ENCODE results near the gene TRIM69.
"Not testable (repeated sequence)": the region's sequence is repeated elsewhere in the genome, so short reads cannot be mapped to it uniquely, and the experiment has no call there.

Gene TRIM69

DNA sequence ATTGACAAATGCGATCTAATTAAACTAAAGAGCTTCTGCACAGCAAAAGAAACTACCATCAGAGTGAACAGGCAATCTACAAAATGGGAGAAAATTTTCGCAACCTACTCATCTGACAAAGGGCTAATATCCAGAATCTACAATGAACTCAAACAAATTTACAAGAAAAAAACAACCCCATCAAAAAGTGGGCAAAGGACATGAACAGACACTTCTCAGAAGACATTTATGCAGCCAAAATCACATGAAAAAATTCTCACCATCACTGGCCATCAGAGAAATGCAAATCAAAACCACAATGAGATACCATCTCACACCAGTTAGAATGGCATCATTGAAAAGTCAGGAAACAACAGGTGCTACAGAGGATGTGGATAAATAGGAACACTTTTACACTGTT is 7.1 kb downstream of the TRIM69 start:
- not testable (repeated sequence) for DNase-seq (ENCODE audit: low spot score)

DNA sequence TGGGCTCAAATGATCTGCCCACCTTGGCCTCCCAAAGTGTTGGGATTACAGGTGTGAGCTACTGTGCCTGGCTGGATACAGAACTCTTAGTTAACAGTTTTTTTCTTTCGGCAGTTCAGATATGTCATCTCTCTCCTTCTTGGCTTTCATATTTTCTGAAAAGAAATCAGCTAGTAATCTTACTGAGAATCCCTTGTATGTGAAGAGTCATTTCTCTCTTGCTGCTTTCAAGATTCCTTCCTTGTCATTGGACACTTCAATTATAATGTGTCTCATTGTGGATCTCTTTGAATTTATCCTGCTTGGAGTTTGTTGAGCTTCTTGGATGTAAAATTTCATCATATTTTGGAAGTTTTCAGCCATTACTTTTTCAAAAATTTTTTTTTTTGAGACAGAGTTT is 17.0 kb downstream of the TRIM69 start:
- no peak for DNase-seq (ENCODE audit: low spot score)

DNA sequence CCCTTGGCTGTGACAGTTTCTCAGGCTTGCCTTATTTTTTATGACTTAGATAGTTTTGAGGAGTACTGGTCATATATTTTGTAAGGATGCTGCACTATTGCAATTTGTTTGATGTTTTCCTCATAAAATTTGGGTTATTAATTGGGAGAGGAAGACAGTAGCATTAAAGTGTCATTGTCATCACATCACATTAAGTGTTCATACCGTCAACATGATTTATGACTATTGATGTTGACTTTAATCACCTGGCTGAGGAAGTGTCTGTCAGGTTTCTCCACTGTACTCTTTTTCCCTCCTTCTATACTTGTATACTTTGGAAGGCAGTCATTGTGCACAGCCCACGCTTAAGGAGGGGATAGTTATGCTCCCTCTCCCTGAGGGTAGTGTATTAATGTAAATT is 26.9 kb downstream of the TRIM69 start:
- no peak for DNase-seq (ENCODE audit: low spot score)

GRCh38 chr15:44763848-44764247 is 27.5 kb downstream of the TRIM69 start:
- DNase-seq (ENCODE audit: low spot score) = no peak

GRCh38 chr15:44765036-44765435 is 28.7 kb downstream of the TRIM69 start:
- DNase-seq (ENCODE audit: low spot score) = no peak

GRCh38 chr15:44769521-44769920 is 33.2 kb downstream of the TRIM69 start:
- no peak for DNase-seq (ENCODE audit: low spot score)

DNA sequence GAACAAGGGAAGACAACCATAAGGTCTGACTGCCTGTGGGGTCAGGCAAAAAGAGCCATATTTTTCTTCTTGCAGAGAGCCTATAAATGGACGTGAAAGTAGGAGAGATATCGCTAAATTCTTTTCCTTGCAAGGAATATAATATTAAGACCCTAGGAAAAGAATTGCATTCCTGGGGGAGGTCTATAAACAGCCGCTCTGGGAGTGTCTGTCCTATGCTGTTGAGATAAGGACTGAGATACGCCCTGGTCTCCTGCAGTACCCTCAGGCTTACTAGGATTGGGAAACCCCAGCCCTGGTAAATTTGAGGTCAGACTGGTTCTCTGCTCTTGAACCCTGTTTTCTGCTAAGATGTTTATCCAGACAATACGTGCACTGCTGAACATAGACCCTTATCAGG is 34.4 kb downstream of the TRIM69 start:
- DNase-seq (ENCODE audit: low spot score) = not testable (repeated sequence)

GRCh38 chr15:44775953-44776352 is 39.6 kb downstream of the TRIM69 start:
- no peak for DNase-seq (ENCODE audit: low spot score)

DNA sequence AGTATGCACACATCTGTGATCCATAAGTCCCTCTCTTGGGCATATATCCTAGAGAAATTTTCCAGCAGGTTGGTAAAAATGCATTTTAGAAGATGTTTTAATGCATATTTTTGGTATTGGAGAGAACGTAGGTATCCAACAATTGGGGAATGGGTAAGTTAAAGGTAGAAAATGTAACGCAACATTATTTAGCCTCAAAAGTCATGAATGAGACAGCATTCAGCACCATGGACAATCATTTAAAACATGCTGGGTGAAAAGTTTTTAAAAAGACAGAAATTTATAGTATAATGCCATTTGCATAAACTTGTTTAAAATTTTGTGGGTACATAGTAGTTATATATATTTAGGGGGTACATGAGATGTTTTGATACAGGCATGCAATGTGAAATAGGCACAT is 43.4 kb downstream of the TRIM69 start:
- DNase-seq (ENCODE audit: low spot score) = no peak

DNA sequence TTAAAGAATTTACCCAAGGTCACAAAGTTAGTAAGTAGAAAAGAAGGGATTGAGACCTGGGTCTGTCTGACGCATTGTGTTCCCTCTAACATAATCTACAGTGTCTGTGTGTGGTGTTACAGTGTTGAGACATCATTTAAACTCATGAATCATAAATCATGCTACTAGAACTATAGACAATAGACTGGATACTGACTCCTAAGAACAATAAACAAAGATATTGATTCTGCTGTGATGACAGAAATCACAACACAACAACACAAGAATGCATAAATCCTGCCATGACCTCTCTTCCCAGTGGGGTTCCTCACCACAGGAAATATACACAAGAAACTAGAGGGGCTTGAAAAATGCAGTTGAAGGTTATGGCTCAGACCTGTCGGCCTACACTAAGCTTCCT is 44.3 kb downstream of the TRIM69 start:
- DNase-seq (ENCODE audit: low spot score) = no peak

DNA sequence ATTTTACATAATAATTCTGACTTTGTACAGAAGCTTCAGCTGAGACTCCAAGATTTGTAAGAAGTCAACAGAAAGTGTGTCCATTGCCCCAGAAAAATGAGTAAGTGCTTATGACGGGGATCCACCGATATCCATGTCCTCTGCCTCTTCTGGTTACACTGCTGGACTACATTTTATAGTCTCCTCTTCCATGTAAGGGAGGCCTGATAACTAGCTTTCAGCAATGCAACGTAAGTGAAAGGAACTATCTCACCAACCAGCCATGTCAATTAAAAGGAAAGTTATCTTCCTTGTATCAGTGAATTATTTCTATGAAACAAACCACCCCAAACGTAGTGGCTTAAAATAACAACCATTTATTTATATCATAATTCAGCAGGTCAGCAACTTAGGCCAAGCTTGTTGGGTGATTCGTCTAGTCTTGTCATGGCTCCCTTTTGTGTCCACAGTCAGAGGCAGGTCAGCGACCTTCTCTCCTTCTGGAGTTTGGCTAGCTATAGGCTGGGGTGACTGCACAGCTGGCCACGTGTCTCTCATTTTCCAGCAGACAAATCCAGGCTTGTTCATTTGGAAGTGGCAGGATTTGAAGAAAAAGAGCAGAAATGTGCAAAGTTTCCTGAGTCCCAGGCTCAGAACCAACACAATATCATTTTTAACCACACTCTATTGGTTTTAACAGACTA is 44.9 kb downstream of the TRIM69 start:
- no peak for DNase-seq (ENCODE audit: low spot score)

- no peak for DNase-seq (ENCODE audit: low spot score)
Measured at GRCh38 chr15:44782516-44782915, 46.2 kb downstream of the TRIM69 start.

DNA sequence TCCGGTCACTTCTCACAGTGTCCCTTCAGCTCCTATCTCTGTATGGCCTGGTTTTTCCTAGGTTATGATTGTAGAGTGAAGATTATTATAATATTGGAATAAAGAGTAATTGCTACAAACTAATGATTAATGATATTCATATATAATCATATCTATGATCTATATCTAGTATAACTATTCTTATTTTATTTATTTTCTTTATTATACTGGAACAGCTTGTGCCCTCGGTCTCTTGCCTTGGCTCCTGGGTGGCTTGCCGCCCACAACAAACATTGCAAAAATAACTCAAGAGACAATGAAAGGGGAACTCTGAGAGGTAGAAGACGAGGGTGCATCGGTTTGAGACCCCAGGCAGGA is 48.6 kb downstream of the TRIM69 start:
- not testable (repeated sequence) for DNase-seq (ENCODE audit: low spot score)

- no peak for DNase-seq (ENCODE audit: low spot score)
Measured at GRCh38 chr15:44788748-44789147, 52.4 kb downstream of the TRIM69 start.

DNA sequence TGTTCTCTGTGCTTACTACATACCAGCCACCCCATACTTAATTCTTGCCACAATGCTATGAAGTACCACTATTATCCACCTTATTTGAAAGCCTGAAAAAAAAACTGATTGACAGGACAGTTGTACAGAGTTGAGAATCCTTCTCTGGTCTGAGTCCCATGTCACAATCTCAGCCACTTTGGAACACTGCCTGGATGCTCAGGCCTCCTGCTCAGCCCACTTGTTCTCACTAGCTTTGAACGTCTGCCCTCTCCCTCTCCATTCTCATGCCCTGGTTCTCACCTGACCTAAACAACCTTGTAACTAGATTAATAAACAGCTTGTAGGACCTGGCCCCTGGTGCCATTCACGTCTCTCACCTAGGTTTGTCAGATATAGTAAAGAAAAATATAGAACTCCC is 53.9 kb downstream of the TRIM69 start:
- no peak for DNase-seq (ENCODE audit: low spot score)

GRCh38 chr15:44790656-44791055 is 54.3 kb downstream of the TRIM69 start:
- no peak for DNase-seq (ENCODE audit: low spot score)

DNA sequence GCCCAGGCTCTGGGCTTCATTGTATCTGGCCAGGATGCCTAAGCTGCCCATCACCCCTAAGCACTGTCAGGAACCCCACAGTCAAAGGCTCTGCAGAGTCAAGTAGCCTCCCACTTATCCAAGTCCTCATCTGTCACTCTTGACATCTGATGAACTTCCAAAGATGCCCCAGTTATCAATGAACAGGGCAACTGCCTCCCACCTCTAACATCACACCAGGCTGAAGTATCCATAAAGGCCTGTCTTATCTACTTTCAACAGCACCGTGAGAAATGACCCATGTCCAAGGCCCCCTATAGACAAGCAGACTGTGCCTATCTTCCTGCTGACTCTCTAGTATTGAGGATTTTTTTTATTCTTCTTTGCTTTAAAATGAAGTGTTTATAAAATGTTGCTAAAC is 56.4 kb downstream of the TRIM69 start:
- DNase-seq (ENCODE audit: low spot score) = no peak

- no peak for DNase-seq (ENCODE audit: low spot score)
Measured at GRCh38 chr15:44794072-44794471, 57.7 kb downstream of the TRIM69 start.

DNA sequence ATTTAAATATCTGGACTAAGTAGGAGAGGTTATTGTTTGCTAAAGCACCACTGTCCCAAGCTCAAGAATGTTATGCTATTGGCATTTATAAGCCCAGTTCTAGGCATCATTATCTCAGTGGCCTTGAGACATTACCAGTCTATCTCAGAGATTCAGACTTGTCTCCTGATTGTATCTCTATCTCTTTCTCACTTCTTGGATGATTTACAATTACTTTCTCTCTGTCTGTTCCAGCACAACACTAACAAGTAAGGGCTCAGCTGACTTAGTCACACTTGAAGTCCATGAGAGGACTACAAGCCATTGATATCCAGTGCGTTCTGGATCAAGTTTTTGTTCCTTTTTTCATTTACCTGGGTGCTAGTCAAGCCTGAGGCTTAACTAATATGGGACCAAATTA is 60.2 kb downstream of the TRIM69 start:
- DNase-seq (ENCODE audit: low spot score) = no peak

- no peak for DNase-seq (ENCODE audit: low spot score)
Measured at GRCh38 chr15:44798826-44799225, 62.5 kb downstream of the TRIM69 start.

DNA sequence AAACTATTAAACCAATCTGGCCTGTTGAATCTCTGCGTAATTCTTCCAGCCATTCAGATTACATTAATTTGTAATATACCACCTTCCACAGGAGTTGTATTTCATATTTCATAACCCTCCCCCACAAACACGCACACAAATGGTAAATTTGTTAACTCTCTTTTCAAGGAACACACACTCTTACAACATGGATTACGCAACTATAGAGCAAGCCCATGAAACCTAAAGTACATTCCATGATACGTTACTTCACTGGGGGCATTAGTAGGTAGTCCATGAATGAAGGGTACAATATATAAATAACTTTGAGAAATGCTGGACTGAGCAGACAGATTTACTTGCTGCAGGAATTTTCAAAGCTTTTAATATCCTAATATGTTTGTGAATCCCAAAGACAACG is 65.0 kb downstream of the TRIM69 start:
- DNase-seq (ENCODE audit: low spot score) = no peak

- DNase-seq (ENCODE audit: low spot score) = no peak
Measured at GRCh38 chr15:44801797-44802196, 65.5 kb downstream of the TRIM69 start.

DNA sequence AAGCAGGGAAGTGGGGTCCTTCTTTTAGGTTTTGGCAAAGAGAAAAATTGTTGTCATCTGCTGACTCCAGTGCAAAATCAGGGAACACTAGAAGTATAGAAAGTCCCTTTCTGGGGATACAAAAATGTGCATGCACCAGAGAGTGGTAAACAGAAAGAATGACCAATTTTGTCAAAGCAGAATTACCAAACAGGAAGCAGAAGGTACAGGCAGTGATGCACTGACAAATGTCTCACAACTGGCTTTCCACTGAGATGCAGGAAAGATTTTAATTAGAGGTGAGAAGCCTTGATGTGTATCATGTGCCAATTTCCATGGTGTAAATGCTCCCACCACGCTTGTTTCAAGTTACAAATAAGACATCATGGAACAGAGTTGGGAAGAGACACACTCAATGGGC is 66.0 kb downstream of the TRIM69 start:
- DNase-seq (ENCODE audit: low spot score) = no peak

GRCh38 chr15:44804298-44805046 is 68.1 kb downstream of the TRIM69 start:
- DNase-seq (ENCODE audit: low spot score) = no peak

All from LoVo (cell line).